Measurements from ENCODE around the gene ARHGAP30. TPM values are rescaled to one million over a fixed set of nuclear protein-coding genes. Genes with fewer than 3 reads are reported as not detected.
A peak's percentile ranks its signal among the peaks of the same experiment; 100 is the strongest.

Gene ARHGAP30
- total RNA-seq, 1 donor from 2014 or later = 38.0 TPM

GRCh38 chr1:161113915-161114314 lies 44.2 kb upstream of the ARHGAP30 start:
- ATAC-seq (no peak), DNase-seq (no peak)
- no peak for TF ChIP-seq CTCF (IDR thresholded peaks at IDR 0.05)
- Histone ChIP-seq H3K4me1 (peaks cover 42% of the 10 kb centered on the region), H3K27ac (no peak overlapping the region), H3K27me3 (no peaks in the 10 kb centered on the region), H3K9me3 (no peaks in the 10 kb centered on the region), H3K36me3 (peaks cover 6% of the 10 kb centered on the region), H3K4me3 (no peak overlapping the region)
- intact Hi-C loops (cut with DNase I) = no loop called here

DNA sequence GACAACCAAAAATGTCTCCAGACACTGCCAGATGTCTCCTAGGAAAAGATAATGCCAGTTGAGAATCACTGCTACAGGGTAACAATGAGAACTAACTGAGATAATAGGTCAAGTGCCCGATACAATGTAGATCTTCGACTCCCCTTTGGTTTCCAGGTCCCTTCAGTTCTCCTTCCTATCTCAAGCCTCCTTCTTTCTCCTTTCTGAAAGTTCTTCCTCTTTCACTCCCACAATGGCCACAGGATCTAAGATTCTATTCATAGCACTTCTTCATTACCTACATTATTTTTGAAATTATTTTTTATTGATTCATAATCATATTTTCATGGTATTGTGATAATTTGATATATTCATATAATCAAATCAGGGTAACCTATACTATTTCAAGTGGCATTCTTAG lies 41.8 kb upstream of the ARHGAP30 start:
- Histone ChIP-seq H3K9me3 (no peaks in the 10 kb centered on the region), H3K36me3 (peaks cover 6% of the 10 kb centered on the region), H3K4me1 (peaks cover 28% of the 10 kb centered on the region), H3K4me3 (no peak overlapping the region), H3K27me3 (no peaks in the 10 kb centered on the region), H3K27ac (no peak overlapping the region)
- TF ChIP-seq CTCF (IDR thresholded peaks at IDR 0.05) = no peak
- ATAC-seq (peak; percentile 28), DNase-seq (no peak)
- intact Hi-C loops (cut with DNase I) = no loop called here

DNA sequence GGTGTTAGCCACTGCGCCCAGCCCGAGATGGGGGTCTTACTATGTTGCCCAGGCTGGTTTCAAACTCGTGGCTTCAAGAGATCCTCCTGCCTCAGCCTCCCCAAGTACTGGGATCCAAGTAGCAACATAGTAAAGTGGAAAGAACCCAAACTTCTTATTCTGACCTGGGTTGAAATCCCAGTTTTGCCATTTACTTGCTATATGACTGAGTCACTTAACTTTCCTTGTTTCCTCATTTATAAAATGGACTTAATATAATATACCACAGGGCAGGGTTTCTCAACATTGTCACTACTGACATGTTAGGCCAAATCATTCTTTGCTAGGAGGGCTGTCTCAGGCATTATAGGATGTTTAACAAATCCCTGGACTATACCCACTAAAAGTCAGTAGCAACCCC lies 41.4 kb upstream of the ARHGAP30 start:
- Histone ChIP-seq H3K4me3 (no peak overlapping the region), H3K4me1 (peaks cover 24% of the 10 kb centered on the region), H3K27ac (no peak overlapping the region), H3K36me3 (peaks cover 6% of the 10 kb centered on the region), H3K9me3 (no peaks in the 10 kb centered on the region), H3K27me3 (no peaks in the 10 kb centered on the region)
- TF ChIP-seq CTCF (IDR thresholded peaks at IDR 0.05) = no peak
- ATAC-seq = no peak
- intact Hi-C loops (cut with DNase I) = no loop called here
- DNase-seq = no peak

- ATAC-seq = no peak
- Histone ChIP-seq H3K36me3 (peaks cover 26% of the 10 kb centered on the region), H3K27me3 (no peaks in the 10 kb centered on the region), H3K27ac (no peak overlapping the region), H3K9me3 (no peaks in the 10 kb centered on the region), H3K4me1 (no peaks in the 10 kb centered on the region), H3K4me3 (no peak overlapping the region)
- no peak for TF ChIP-seq CTCF (IDR thresholded peaks at IDR 0.05)
- intact Hi-C loops (cut with DNase I) = no loop called here
- DNase-seq = no peak
Observed at GRCh38 chr1:161106431-161106830, 36.7 kb upstream of the ARHGAP30 start.

- Histone ChIP-seq H3K4me3 (no peak overlapping the region), H3K36me3 (peaks cover 38% of the 10 kb centered on the region), H3K9me3 (no peaks in the 10 kb centered on the region), H3K27ac (no peak overlapping the region), H3K4me1 (peaks cover 19% of the 10 kb centered on the region), H3K27me3 (no peaks in the 10 kb centered on the region)
- ATAC-seq (no peak), DNase-seq (no peak)
- TF ChIP-seq CTCF (IDR thresholded peaks at IDR 0.05) = no peak
- intact Hi-C loops (cut with DNase I) = no loop called here
Observed at GRCh38 chr1:161100556-161100955, 30.9 kb upstream of the ARHGAP30 start.

Data from upper lobe of right lung (tissue), 1 donor.